Esophagus muscularis mucosa (tissue), 4 donors: Measurements from ENCODE around the gene NR2C2AP. TPM values are rescaled to one million over a fixed set of nuclear protein-coding genes. Genes with fewer than 3 reads are reported as not detected.

Source experiments
- DNase-seq: peaks from one replicate; pipeline ENCODE4 v3.0.0-alpha.2; 2017; ENCODE audit errors: extremely low spot score
- H3K27ac ChIP-seq, 4 donors: fragments of 200-600 bp; sonication (generic); replicated peaks in 1 of 4; 1 replicate in 3 of 4; 2 replicates in 1 of 4; pipeline ENCODE4 v1.5.1; 2016 to 2019; ENCODE audit warnings: mild to moderate bottlenecking in 1 of 4
- H3K27me3 ChIP-seq, 4 donors: fragments of 200-600 bp; sonication (generic); one replicate each; pipeline versions ENCODE4 v1.5.1 to v1.6.0; 2016 to 2019
- H3K36me3 ChIP-seq, 4 donors: fragments of 200-600 bp; sonication (generic); one replicate each; pipeline ENCODE4 v1.5.1; 2016 to 2019
- H3K4me1 ChIP-seq, 4 donors: fragments of 200-600 bp; sonication (generic); one replicate each; pipeline ENCODE4 v1.5.1; 2016 to 2019
- H3K4me3 ChIP-seq, 4 donors: fragments of 200-600 bp; sonication (generic); 1 replicate in 2 of 4; 2 replicates in 2 of 4; pipeline ENCODE4 v1.5.1; 2016 to 2019; ENCODE audit warnings: mild to moderate bottlenecking in 4 of 4, moderate library complexity in 1 of 4
- H3K9me3 ChIP-seq, 4 donors: fragments of 200-600 bp; sonication (generic); 1 replicate in 3 of 4; 2 replicates in 1 of 4; pipeline ENCODE4 v1.5.1; 2016 to 2019
- EP300 ChIP-seq: sonication (generic); formaldehyde crosslinking; IDR thresholded peaks from one replicate; pipeline ENCODE4 v1.6.1; 2017; ENCODE audit warnings: antibody characterized with exemption
- POLR2A ChIP-seq: fragments of 450-650 bp; IDR thresholded peaks from one replicate; pipeline ENCODE4 v1.6.1; 2017; ENCODE audit warnings: antibody characterized with exemption, moderate library complexity, mild to moderate bottlenecking, low read depth
- POLR2AphosphoS5 ChIP-seq, 2 donors: sonication (generic); formaldehyde crosslinking; IDR thresholded peaks; one replicate each; pipeline ENCODE4 v1.6.1; 2017; ENCODE audit warnings: antibody characterized with exemption in 2 of 2
- WGBS: methylation state at CpG from one replicate; pipeline ENCODE4 v1.1.5; 2018; 5-methylcytosine and 5-hydroxymethylcytosine counted together
- intact Hi-C: fragments of 100-400 bp; cut with DNase I; formaldehyde crosslinking; loops from one replicate; pipeline ENCODE4 v1.15.1; 2023
- small RNA-seq, 3 donors: library from RNA; depleted of rRNA; stranded (forward); fragments of <200 nt; gene quantifications; one replicate each; pipeline ENCODE3, GENCODE V24; 2016
- total RNA-seq, 4 donors: library from RNA; depleted of rRNA; stranded (reverse); fragments of >200 nt; gene quantifications; one replicate each; pipeline versions ENCODE4 v1.1.0 to v1.2.1, GENCODE V29; 2016
- TF ChIP-seq, protein P1 (sequence below), 3 experiments: fragments of 200-600 bp in 2 of 3; fragments of 450-650 bp in 1 of 3; sonication (generic) in 2 of 3; IDR thresholded peaks; one replicate each; pipeline ENCODE4 v1.5.1; 2017 to 2019; ENCODE audit warnings: antibody characterized with exemption in 3 of 3, mild to moderate bottlenecking in 2 of 3, moderate library complexity in 1 of 3

The NR2C2AP gene
- total RNA-seq, 4 donors from 2014 or later, result 10.0 to 18.0 (median 16.5) TPM

DNA sequence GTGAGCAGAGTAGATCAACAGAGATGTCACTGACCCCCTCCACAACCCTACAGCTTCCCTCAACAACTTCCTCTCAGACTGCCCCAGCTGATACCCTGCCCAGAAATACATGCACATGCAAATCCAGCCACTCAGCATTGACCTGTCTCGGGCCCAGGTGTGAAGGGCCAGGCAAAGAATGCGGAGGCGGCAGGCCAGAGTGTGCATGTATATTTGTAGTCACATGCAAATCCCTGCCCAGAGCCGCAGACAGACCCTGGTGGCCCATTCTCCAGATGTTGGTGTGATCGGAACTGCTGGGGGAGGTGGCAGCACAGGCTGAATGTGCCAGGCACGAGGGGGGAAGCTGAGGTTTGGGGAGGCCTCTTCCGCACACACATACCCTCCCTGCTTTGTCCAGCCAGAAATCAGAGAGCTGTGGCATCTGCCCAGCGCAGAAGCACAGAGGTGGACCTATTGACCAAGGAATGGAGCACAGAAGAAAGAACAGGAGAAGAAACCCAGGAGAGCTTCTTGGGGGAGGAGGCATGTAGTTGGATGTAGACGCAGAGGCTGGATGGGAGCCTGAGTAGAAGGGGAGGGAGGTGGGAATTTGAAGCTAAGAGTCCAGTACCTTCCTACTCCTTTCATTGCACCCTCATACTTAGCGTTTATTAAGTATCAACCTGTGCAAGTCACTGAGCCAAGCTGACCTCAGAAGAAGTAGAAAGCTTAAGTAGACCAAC, 47.6 kb downstream of the NR2C2AP start:
- H3K4me3 ChIP-seq, result no peak overlapping the region
- H3K36me3 ChIP-seq, result peaks cover 0 to 18% (median 2%) of the 10 kb centered on the region in 4 donors
- DNase-seq, result no peak
- TF ChIP-seq, protein P1, sequence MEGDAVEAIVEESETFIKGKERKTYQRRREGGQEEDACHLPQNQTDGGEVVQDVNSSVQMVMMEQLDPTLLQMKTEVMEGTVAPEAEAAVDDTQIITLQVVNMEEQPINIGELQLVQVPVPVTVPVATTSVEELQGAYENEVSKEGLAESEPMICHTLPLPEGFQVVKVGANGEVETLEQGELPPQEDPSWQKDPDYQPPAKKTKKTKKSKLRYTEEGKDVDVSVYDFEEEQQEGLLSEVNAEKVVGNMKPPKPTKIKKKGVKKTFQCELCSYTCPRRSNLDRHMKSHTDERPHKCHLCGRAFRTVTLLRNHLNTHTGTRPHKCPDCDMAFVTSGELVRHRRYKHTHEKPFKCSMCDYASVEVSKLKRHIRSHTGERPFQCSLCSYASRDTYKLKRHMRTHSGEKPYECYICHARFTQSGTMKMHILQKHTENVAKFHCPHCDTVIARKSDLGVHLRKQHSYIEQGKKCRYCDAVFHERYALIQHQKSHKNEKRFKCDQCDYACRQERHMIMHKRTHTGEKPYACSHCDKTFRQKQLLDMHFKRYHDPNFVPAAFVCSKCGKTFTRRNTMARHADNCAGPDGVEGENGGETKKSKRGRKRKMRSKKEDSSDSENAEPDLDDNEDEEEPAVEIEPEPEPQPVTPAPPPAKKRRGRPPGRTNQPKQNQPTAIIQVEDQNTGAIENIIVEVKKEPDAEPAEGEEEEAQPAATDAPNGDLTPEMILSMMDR (IDR thresholded peaks at IDR 0.05), result no peak
- TF ChIP-seq POLR2A (no peak), EP300 (no peak), POLR2AphosphoS5 (IDR thresholded peaks at IDR 0.05) (no peak)
- peaks cover 0 to 3% (median 0%) of the 10 kb centered on the region in 4 donors for H3K27me3 ChIP-seq
- intact Hi-C loops, result no loop called here
- H3K4me1 ChIP-seq, result no peaks in the 10 kb centered on the region
- H3K9me3 ChIP-seq, result no peaks in the 10 kb centered on the region
- WGBS, result 98% methylated on average over 10 of the region's 10 CpGs
- no peak overlapping the region for H3K27ac ChIP-seq

DNA sequence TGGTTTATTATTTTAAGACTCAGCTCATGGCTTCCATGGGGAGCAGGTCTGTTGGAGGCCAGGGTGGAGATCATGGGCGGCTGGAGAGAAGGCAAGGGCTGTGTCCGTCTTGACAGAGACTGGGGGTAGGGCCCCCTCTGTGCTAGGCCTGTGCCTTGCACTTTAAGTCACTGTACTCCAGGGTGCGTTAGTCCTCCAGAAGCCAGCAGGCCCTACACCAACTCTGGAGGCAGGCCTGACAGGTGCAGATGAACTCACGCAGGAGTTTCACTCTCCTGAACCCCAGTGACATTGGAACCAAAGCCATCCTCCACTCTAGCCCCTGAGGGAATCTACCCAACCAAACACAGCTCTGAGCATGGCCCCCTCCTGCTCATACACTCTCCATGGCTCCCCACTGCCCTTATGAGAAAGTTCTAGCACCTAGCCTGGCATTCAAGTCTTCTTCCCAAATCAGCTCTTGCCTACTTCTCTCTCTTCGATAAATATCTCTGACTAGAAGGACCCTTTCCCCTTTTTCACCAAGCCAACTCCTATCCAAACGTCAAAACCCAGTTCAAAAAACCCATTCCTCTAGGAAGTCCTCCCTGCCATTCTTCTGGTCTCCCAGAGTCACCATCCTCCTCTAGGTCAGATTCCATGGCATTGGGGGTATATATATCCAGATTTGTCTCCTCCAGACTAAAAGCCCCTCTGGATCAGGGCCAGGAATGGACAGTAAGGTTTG, 48.3 kb downstream of the NR2C2AP start:
- Histone ChIP-seq H3K9me3 (no peaks in the 10 kb centered on the region), H3K36me3 (peaks cover 0 to 18% (median 2%) of the 10 kb centered on the region in 4 donors), H3K4me3 (no peak overlapping the region), H3K27me3 (no peaks in the 10 kb centered on the region), H3K27ac (no peak overlapping the region), H3K4me1 (no peaks in the 10 kb centered on the region)
- intact Hi-C loops, result no loop called here
- TF ChIP-seq POLR2A (no peak), EP300 (no peak), POLR2AphosphoS5 (IDR thresholded peaks at IDR 0.05) (no peak)
- TF ChIP-seq, protein P1 (IDR thresholded peaks at IDR 0.05), result no peak
- DNase-seq, result no peak
- WGBS, result 88% methylated on average over 6 of the region's 6 CpGs

DNA sequence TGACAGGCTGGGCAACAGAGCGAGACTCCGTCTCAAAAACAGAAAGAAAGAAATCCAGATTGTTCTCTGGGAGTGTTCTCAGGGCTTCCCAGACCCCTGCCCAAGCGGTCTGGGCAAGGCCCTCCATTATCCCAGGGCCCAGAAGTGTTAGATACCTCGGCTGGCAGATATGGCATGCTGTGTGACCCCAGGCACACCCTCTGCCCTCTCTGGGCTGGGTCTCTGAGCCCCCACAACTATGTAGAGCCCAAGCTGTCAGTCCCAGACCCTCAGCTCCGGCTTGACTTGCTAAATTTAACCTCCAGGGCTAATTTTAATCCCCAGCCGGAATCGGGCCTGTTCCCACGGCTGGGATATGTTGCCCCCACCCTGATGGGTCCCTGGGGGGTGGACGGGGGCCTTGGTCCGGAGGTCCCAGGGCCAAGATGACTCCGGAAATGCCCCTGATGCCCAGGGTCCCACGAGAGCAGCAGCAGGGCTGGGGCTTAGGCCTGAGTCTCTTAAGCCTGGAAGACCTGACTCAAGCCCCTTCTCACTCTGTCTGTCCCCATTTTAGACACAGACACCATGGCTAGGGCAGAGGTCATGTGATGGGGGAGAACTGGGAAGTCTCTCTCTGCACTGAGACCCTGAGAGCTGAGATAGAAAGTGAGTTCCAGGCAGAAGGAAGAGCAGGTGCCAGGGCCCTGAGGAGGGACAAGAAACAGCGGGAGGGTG, 50.4 kb downstream of the NR2C2AP start:
- H3K36me3 ChIP-seq, result peaks cover 7 to 38% (median 14%) of the 10 kb centered on the region in 4 donors
- H3K27ac ChIP-seq, result no peak overlapping the region
- no peaks in the 10 kb centered on the region for H3K9me3 ChIP-seq
- no peak for DNase-seq
- intact Hi-C loops, result no loop called here
- 84% methylated on average over 6 of the region's 13 CpGs for WGBS
- TF ChIP-seq POLR2A (no peak), POLR2AphosphoS5 (IDR thresholded peaks at IDR 0.05) (no peak), EP300 (no peak)
- TF ChIP-seq, protein P1 (IDR thresholded peaks at IDR 0.05), result no peak
- no peak overlapping the region for H3K4me3 ChIP-seq
- no peaks in the 10 kb centered on the region for H3K27me3 ChIP-seq
- H3K4me1 ChIP-seq, result no peaks in the 10 kb centered on the region

DNA sequence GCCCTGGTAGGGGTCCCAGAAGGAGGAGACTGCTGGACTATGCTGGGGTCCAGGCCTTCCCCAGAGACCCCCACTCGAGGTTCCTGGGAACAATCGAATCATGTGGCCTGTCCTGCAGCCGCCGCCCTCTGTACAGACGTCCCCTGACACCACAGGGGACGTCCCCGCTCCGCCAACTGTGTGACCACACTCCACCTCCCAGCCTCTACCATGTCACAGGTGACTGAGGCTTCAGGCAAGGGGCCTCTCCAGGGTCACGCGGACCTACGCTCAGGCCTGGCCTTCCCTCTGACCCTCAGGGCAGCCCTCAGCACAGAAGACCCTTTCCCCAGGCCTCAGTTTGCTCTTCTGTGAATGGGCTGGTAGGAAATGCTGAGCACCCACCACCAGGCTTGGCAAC, 51.8 kb downstream of the NR2C2AP start:
- no peak for DNase-seq
- intact Hi-C loops, result no loop called here
- Histone ChIP-seq H3K27me3 (no peaks in the 10 kb centered on the region), H3K4me1 (peaks cover 0 to 1% (median 0%) of the 10 kb centered on the region in 4 donors), H3K4me3 (no peak overlapping the region), H3K9me3 (no peaks in the 10 kb centered on the region), H3K27ac (no peak overlapping the region), H3K36me3 (peaks cover 7 to 45% (median 23%) of the 10 kb centered on the region in 4 donors)
- WGBS, result 76% methylated on average over 8 of the region's 11 CpGs
- no peak for TF ChIP-seq EP300
- no peak for TF ChIP-seq POLR2A
- no peak for TF ChIP-seq POLR2AphosphoS5 (IDR thresholded peaks at IDR 0.05)
- TF ChIP-seq, protein P1 (IDR thresholded peaks at IDR 0.05), result no peak

Small RNAs within 50 kb of the gene (small RNA-seq; reads per million reads assigned to genes)
- gene RNU6-1028P, result 0 reads per million in 3 donors

Other genes starting within 250 kb of the NR2C2AP start
- gene SUGP2, start 169.9 kb downstream of the NR2C2AP start, total RNA-seq, result 10 to 100 TPM; 23.1 to 45.7 (median 32.0) TPM
- 10 to 100 TPM; 16.2 to 25.8 (median 20.4) TPM for gene ARMC6, start 169.8 kb downstream of the NR2C2AP start, total RNA-seq
- 10 to 100 TPM; 11.2 to 16.8 (median 13.8) TPM for gene SLC25A42, start 139.4 kb downstream of the NR2C2AP start, total RNA-seq
- gene TMEM161A, start 64.9 kb downstream of the NR2C2AP start, total RNA-seq, result 10 to 100 TPM; 12.0 to 26.8 (median 16.9) TPM
- not detected for gene MEF2B, start 33.2 kb downstream of the NR2C2AP start, total RNA-seq
- 10 to 100 TPM; 10.8 to 16.1 (median 12.5) TPM for gene BORCS8, start 11.3 kb downstream of the NR2C2AP start, total RNA-seq
- 10 to 100 TPM; 34.8 to 49.2 (median 38.2) TPM for gene RFXANK, start 11.2 kb downstream of the NR2C2AP start, total RNA-seq
- under 1 TPM in 1 of 4 donors, not detected in 3; 0.17 TPM for gene NCAN, start 8.5 kb upstream of the NR2C2AP start, total RNA-seq
- under 1 TPM in 3 of 4 donors, not detected in 1; 0.40 to 0.50 (median 0.45) TPM for gene TM6SF2, start 69.9 kb upstream of the NR2C2AP start, total RNA-seq
- 10 to 100 TPM; 26.0 to 43.8 (median 30.8) TPM for gene SUGP1, start 117.1 kb upstream of the NR2C2AP start, total RNA-seq
- gene MAU2, start 117.4 kb upstream of the NR2C2AP start, total RNA-seq, result 10 to 100 TPM; 27.4 to 47.8 (median 37.6) TPM
- gene GATAD2A, start 202.3 kb upstream of the NR2C2AP start, total RNA-seq, result 10 to 100 TPM; 34.9 to 60.5 (median 42.5) TPM